ENCODE measurements around the gene KRT9. TPM values are rescaled to one million over a fixed set of nuclear protein-coding genes. Genes with fewer than 3 reads are reported as not detected.

The KRT9 gene
- total RNA-seq, 1 experiment from 2014 or later = 0.15 TPM

DNA sequence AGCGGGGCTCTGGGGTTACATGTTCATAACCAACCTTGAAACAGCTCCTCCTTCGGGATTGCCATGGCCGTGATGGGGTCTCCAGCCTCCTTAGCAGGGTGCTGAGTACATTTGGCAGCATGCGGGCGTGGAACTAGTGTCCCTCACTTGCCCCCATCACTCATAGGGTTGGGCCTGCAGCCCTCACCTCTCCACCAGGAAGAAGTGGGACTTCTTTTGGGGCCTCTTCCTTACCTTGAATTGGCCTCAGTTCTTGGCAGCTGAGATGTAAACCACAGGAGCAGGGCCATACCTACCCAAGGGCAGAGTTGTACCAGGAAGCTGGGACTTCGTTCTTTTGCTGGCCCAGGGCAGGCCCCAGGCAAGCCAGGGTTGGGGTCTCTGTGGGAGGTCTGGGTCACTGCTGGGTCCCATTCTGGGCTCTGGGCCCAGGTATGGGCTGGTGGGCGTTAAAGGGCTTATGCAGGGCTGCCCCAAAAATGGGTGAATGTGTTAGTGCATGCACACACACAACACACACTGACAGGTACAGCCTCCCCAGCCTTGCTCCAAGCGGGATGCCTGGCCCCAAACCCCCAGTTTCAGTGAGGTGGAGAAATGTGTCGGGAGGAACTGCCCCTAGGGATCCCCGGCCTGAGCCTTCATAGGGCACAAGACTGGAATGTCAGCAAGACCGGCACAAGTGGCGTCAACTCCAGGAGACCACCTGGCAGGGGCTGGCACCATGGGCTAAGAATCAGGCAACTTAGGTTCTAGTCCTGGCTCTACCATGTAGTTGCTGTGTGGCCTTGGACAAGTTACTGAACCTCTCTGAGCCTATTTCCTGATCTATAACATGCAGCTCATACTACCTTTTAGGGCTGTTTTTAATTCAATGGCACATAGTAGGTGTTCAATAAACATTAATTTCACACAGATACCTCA is 49.3 kb downstream of the KRT9 start (continued):
- TF ChIP-seq, protein P1, sequence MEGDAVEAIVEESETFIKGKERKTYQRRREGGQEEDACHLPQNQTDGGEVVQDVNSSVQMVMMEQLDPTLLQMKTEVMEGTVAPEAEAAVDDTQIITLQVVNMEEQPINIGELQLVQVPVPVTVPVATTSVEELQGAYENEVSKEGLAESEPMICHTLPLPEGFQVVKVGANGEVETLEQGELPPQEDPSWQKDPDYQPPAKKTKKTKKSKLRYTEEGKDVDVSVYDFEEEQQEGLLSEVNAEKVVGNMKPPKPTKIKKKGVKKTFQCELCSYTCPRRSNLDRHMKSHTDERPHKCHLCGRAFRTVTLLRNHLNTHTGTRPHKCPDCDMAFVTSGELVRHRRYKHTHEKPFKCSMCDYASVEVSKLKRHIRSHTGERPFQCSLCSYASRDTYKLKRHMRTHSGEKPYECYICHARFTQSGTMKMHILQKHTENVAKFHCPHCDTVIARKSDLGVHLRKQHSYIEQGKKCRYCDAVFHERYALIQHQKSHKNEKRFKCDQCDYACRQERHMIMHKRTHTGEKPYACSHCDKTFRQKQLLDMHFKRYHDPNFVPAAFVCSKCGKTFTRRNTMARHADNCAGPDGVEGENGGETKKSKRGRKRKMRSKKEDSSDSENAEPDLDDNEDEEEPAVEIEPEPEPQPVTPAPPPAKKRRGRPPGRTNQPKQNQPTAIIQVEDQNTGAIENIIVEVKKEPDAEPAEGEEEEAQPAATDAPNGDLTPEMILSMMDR (IDR thresholded peaks at IDR 0.05 in 2 of 3, conservative IDR thresholded peaks at IDR 0.05 in 1 of 3; ENCODE audit: borderline replicate concordance in 1 of 3, insufficient read depth in 1 of 3, low read depth in 2 of 3, low read length in 2 of 3) = no peak
- 0 out of 2 replicates have a peak, but pooled peaks have one; percentile 23 for TF ChIP-seq ZFX (IDR thresholded peaks at IDR 0.05)
- no peak for TF ChIP-seq ELF1 (IDR thresholded peaks at IDR 0.05; ENCODE audit: borderline replicate concordance, low read depth)

DNA sequence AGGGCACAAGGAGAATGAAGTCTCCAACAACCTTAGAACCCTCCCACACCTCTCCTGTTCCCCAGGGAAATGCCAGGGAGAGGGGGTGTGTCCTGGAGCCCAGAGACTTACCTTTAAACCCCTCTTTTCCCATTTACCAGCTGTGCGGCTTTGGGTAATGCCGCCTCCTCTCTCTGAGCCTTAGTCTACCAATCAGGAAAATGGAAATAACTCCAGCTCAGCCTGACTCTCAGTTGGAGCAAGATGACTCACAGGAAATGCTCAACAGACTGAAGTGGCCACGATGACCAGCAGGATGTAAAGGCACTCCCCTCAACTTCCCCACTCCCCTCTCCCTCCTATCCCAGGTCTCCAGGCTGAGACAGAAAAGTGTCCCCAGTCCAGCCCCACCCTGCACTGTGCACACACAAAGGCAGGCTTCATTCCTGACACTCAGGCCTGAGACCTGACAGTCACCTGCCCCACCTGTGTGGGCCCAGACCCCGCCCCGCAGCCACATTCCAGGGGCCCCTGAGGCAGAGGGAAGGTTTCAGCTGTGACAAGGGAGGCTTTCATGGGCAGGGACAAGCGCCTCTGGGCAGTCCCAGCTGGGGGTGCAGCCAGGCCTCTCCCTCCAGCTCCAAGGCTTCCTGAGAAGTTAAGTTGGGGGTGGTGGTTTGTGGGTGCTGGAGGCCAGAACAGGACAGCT is 50.1 kb downstream of the KRT9 start:
- POLR2A ChIA-PET = interaction anchor here (0.9 to 12.9 kb wide), 18 partner anchors 8 to 761 kb away, joined by 3 to 148 read pairs (median 4); partner anchors contain the start of gene EIF1
- peaks cover 3 to 13% of the 10 kb centered on the region in 2 experiments; a peak in 3 of 4 replicates for H3K36me3 ChIP-seq (ENCODE audit: control insufficient read depth in 1 of 2, insufficient read depth in 2 of 2, low read length in 2 of 2)
- H3K27me3 ChIP-seq (ENCODE audit: insufficient read depth, low read length) = no peaks in the 10 kb centered on the region
- RAD21 ChIA-PET (ENCODE audit: low non-redundant PET in 1 of 2, low total read pairs in 2 of 2, uncharacterized antibody in 2 of 2, unreplicated experiment in 2 of 2) = interaction anchor here (1.1 to 2.8 kb wide), 4 partner anchors 26 to 117 kb away, joined by 3 to 19 read pairs (median 8); no protein-coding TSS in a partner anchor
- no peaks in the 10 kb centered on the region for H3K9me3 ChIP-seq (ENCODE audit: control insufficient read depth in 1 of 2, insufficient read depth in 1 of 2, low read depth in 1 of 2, low read length in 2 of 2)
- H4K20me1 ChIP-seq (ENCODE audit: insufficient read depth) = no peaks in the 10 kb centered on the region
- intact Hi-C loops (cut with micrococcal nuclease) = loop anchor here (1.0 to 2.0 kb wide), 3 partner anchors 27 to 664 kb away; no protein-coding TSS in a partner anchor
- peak overlapping the region; percentile 36 to 47 for H3K4me3 ChIP-seq (replicated peaks in 1 of 2; ENCODE audit: low read depth in 1 of 2, low read length in 2 of 2)
- CTCF ChIA-PET = interaction anchor here (0.7 to 8.9 kb wide), 12 partner anchors 9 to 907 kb away, joined by 3 to 77 read pairs (median 3); no protein-coding TSS in a partner anchor
- H3K9me2 ChIP-seq (ENCODE audit: insufficient read depth) = no peaks in the 10 kb centered on the region
- H3K4me2 ChIP-seq (ENCODE audit: low read length) = peak overlapping the region; percentile 78
- H2AFZ ChIP-seq (ENCODE audit: low read depth, low read length, poor library complexity, severe bottlenecking) = no peak overlapping the region
- DNase-seq (ENCODE audit: low read depth, low spot score) (peak; percentile 97), ATAC-seq (peak; percentile 65)
- peak overlapping the region; percentile 99 for H3K27ac ChIP-seq (ENCODE audit: low read depth, low read length)
- H3K79me2 ChIP-seq (ENCODE audit: insufficient read depth, low read length) = peaks cover 15% of the 10 kb centered on the region; the same call in 1 of the 2 replicates
- BruUV-seq (replicated peaks) = no TSS peak
- peaks cover 74 to 91% of the 10 kb centered on the region in 2 experiments for H3K4me1 ChIP-seq (ENCODE audit: control insufficient read depth in 1 of 2, insufficient read depth in 2 of 2, low read length in 2 of 2)
- peak overlapping the region; percentile 99 for H3K9ac ChIP-seq (ENCODE audit: low read length)
- TF ChIP-seq JUND (IDR thresholded peaks at IDR 0.05) = no peak
- TF ChIP-seq ZNF274 (IDR thresholded peaks at IDR 0.05; ENCODE audit: low read depth, low read length) = no peak
- peak; percentile 55 for TF ChIP-seq POLR2AphosphoS5 (IDR thresholded peaks at IDR 0.05; ENCODE audit: low read depth, low read length)
- no peak for TF ChIP-seq ELF1 (IDR thresholded peaks at IDR 0.05; ENCODE audit: borderline replicate concordance, low read depth)
- no peak for TF ChIP-seq ZFX (IDR thresholded peaks at IDR 0.05)
- TF ChIP-seq RAD21 (IDR thresholded peaks at IDR 0.05; ENCODE audit: low read depth) = no peak
- no peak for TF ChIP-seq CBX3 (IDR thresholded peaks at IDR 0.05; ENCODE audit: low read depth)
- TF ChIP-seq, protein P2, sequence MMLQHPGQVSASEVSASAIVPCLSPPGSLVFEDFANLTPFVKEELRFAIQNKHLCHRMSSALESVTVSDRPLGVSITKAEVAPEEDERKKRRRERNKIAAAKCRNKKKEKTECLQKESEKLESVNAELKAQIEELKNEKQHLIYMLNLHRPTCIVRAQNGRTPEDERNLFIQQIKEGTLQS (IDR thresholded peaks at IDR 0.05) = no peak
- peak; percentile 54 for TF ChIP-seq YY1 (IDR thresholded peaks at IDR 0.05; ENCODE audit: extremely low read depth, insufficient replicate concordance, low read depth, low read length)
- TF ChIP-seq EZH2phosphoT487 (IDR thresholded peaks at IDR 0.05; ENCODE audit: borderline replicate concordance) = no peak
- TF ChIP-seq SRF (IDR thresholded peaks at IDR 0.05; ENCODE audit: low read depth) = no peak
- TF ChIP-seq, protein P1 (IDR thresholded peaks at IDR 0.05 in 2 of 3, conservative IDR thresholded peaks at IDR 0.05 in 1 of 3; ENCODE audit: borderline replicate concordance in 1 of 3, insufficient read depth in 1 of 3, low read depth in 2 of 3, low read length in 2 of 3) = no peak; a peak in 1 of 6 replicates
- no peak for TF ChIP-seq SP1 (IDR thresholded peaks at IDR 0.05; ENCODE audit: low read depth)
- TF ChIP-seq POLR2A (IDR thresholded peaks at IDR 0.05; ENCODE audit: borderline replicate concordance, extremely low read depth, insufficient read depth, insufficient read length) = no peak
- no peak for TF ChIP-seq FOSL1 (IDR thresholded peaks at IDR 0.05; ENCODE audit: low read depth)
